Choroid plexus epithelial cell (primary cell): ENCODE measurements around the gene IYD.
A peak's percentile ranks its signal among the peaks of the same experiment; 100 is the strongest.

Experiments used
- DNase-seq: peaks from one replicate; pipeline ENCODE4 v3.0.0-alpha.2; 2010; ENCODE audit warnings: low read depth
- H3K4me3 ChIP-seq: 2 replicates; pipeline ENCODE4 v1.5.1; 2011; ENCODE audit warnings: low read depth, mild to moderate bottlenecking, control low read depth, low read length, moderate library complexity
- TF ChIP-seq, protein P1 (sequence below): conservative IDR thresholded peaks from 2 replicates; pipeline ENCODE4 v1.5.1; 2011; ENCODE audit warnings: low read depth, mild to moderate bottlenecking, control low read depth, inconsistent platforms, low read length, moderate library complexity

The IYD gene

GRCh38 chr6:150408842-150409241 is 40.0 kb downstream of the IYD start:
- no peak overlapping the region for H3K4me3 ChIP-seq
- no peak for DNase-seq
- TF ChIP-seq, protein P1, sequence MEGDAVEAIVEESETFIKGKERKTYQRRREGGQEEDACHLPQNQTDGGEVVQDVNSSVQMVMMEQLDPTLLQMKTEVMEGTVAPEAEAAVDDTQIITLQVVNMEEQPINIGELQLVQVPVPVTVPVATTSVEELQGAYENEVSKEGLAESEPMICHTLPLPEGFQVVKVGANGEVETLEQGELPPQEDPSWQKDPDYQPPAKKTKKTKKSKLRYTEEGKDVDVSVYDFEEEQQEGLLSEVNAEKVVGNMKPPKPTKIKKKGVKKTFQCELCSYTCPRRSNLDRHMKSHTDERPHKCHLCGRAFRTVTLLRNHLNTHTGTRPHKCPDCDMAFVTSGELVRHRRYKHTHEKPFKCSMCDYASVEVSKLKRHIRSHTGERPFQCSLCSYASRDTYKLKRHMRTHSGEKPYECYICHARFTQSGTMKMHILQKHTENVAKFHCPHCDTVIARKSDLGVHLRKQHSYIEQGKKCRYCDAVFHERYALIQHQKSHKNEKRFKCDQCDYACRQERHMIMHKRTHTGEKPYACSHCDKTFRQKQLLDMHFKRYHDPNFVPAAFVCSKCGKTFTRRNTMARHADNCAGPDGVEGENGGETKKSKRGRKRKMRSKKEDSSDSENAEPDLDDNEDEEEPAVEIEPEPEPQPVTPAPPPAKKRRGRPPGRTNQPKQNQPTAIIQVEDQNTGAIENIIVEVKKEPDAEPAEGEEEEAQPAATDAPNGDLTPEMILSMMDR, result no peak

GRCh38 chr6:150409576-150410066 is 40.8 kb downstream of the IYD start:
- DNase-seq, result peak; percentile 30
- TF ChIP-seq, protein P1, result no peak
- H3K4me3 ChIP-seq, result no peak overlapping the region

GRCh38 chr6:150410399-150410798 is 41.6 kb downstream of the IYD start:
- H3K4me3 ChIP-seq, result no peak overlapping the region
- TF ChIP-seq, protein P1, result no peak
- DNase-seq, result peak; percentile 21

DNA sequence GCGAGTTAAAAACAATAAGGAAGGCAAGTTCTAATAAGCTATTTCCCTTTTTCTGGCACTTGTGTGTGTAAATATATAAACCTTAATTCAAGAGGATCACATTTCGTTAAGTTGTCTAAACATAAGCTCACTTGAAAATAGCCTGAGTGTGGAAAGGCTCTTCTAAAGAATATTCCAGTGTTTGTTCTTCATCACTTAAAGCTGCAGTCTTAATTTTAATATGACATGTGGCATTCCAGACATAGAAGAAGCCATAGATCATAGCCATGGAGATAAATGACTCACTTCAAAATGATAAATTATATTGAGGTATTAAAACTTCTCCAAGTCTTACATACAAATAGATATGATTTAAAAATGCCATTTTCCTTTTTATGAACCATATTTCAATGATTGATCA is 42.1 kb downstream of the IYD start:
- TF ChIP-seq, protein P1, result no peak
- no peak overlapping the region for H3K4me3 ChIP-seq
- DNase-seq, result peak; percentile 39

DNA sequence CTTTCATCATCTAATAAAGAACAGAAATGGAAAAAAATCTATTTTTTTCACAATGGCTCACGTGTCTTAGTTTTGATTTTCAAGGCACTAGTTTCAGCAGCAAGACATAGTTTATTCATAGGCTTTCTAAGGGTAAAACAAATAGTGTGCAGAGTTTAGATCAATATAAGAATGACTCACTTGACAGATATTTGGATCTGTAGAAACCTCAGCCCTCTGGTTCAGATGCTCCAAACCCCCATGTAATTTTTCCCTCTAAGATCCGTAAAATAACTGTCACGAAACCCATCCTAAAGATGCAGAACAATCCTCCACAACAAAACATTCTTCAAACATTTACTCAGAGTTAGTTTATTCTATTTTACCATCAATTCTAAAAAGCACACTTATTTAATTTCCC is 43.4 kb downstream of the IYD start:
- DNase-seq, result no peak
- H3K4me3 ChIP-seq, result no peak overlapping the region
- TF ChIP-seq, protein P1, result no peak

GRCh38 chr6:150413198-150413597 is 44.4 kb downstream of the IYD start:
- TF ChIP-seq, protein P1, result no peak
- no peak overlapping the region for H3K4me3 ChIP-seq
- no peak for DNase-seq

DNA sequence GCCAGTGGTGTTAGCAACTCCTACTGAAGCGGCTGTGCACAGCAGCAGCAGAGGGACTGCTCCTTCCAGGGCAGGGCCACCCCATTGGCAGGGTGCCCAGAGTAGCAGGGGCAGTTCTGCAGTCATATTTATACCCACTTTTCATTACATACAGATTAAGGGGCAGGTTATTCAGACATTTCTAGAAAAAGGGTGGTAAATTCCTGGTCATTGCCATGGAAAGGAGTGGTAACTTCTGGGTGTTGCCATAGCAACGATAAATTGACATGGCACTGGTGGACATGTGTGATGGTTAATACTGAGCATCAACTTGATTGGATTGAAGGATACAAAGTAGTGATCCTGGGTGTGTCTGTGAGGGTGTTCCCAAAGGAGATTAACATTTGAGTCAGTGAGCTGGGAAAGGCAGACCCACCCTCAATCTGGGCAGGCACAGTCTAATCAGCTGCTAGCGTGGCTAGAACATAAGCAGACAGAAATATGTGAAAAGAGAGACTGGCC is 45.0 kb downstream of the IYD start:
- TF ChIP-seq, protein P1, result no peak
- no peak overlapping the region for H3K4me3 ChIP-seq
- DNase-seq, result no peak
